GM12878 (cell line): ENCODE measurements around the gene BCAS3.

Experiments
- ESRRA ChIP-seq: IDR thresholded peaks from 2 replicates; pipeline ENCODE4 v1.6.1; 2012; ENCODE audit warnings: mild to moderate bottlenecking, low read length, improper control_type of control experiment
- HDAC2 ChIP-seq: fragments of 200-600 bp; sonication (generic); IDR thresholded peaks from 2 replicates; pipeline ENCODE4 v1.6.1; 2017
- MXI1 ChIP-seq: fragments of 150-350 bp; IDR thresholded peaks from 2 replicates; pipeline ENCODE4 v1.6.1; 2011; ENCODE audit warnings: low read depth, mild to moderate bottlenecking, inconsistent platforms, low read length, improper control_type of control experiment
- MYC ChIP-seq: IDR thresholded peaks from 2 replicates; pipeline ENCODE4 v1.6.1; 2011; ENCODE audit warnings: mild to moderate bottlenecking, low read length, moderate library complexity, inconsistent platforms; ENCODE audit not compliant: insufficient read depth, insufficient replicate concordance, insufficient read length, severe bottlenecking
- RBBP5 ChIP-seq: fragments of 200-600 bp; sonication (generic); conservative IDR thresholded peaks from 2 replicates; pipeline ENCODE4 v1.6.1; 2016
- SP1 ChIP-seq: IDR thresholded peaks from one replicate; pipeline ENCODE4 v1.6.1; 2011; ENCODE audit warnings: low read depth, low read length
- SRF ChIP-seq, 2 experiments: IDR thresholded peaks; 2 replicates each; pipeline ENCODE4 v1.6.1; 2011; ENCODE audit warnings: low read depth in 2 of 2, low read length in 2 of 2, mild to moderate bottlenecking in 1 of 2, moderate library complexity in 1 of 2
- TARDBP ChIP-seq: IDR thresholded peaks from 2 replicates; pipeline ENCODE4 v1.6.1; 2016; ENCODE audit warnings: borderline replicate concordance
- TF ChIP-seq, protein P1 (sequence below), 3 experiments: IDR thresholded peaks in 2 of 3; conservative IDR thresholded peaks in 1 of 3; 2 replicates each; pipeline ENCODE4 v1.5.1; 2011; ENCODE audit warnings: low read depth in 3 of 3, low read length in 3 of 3, mild to moderate bottlenecking in 3 of 3, control low read depth in 2 of 3, moderate library complexity in 2 of 3, inconsistent platforms in 1 of 3, mixed read lengths in 1 of 3; ENCODE audit not compliant: control insufficient read depth in 2 of 3, insufficient read depth in 1 of 3; ENCODE audit errors: extremely low read depth in 1 of 3
- TF ChIP-seq, protein P2 (sequence below): IDR thresholded peaks from 2 replicates; pipeline ENCODE4 v1.6.1; 2011; ENCODE audit warnings: borderline replicate concordance, low read depth, mild to moderate bottlenecking, moderate library complexity, mixed read lengths, low read length; ENCODE audit not compliant: insufficient read depth; ENCODE audit errors: extremely low read length
- TF ChIP-seq, protein P3 (sequence below): IDR thresholded peaks from 2 replicates; pipeline ENCODE4 v1.6.1; 2011; ENCODE audit warnings: low read depth, low read length, improper control_type of control experiment, borderline replicate concordance

DNA sequence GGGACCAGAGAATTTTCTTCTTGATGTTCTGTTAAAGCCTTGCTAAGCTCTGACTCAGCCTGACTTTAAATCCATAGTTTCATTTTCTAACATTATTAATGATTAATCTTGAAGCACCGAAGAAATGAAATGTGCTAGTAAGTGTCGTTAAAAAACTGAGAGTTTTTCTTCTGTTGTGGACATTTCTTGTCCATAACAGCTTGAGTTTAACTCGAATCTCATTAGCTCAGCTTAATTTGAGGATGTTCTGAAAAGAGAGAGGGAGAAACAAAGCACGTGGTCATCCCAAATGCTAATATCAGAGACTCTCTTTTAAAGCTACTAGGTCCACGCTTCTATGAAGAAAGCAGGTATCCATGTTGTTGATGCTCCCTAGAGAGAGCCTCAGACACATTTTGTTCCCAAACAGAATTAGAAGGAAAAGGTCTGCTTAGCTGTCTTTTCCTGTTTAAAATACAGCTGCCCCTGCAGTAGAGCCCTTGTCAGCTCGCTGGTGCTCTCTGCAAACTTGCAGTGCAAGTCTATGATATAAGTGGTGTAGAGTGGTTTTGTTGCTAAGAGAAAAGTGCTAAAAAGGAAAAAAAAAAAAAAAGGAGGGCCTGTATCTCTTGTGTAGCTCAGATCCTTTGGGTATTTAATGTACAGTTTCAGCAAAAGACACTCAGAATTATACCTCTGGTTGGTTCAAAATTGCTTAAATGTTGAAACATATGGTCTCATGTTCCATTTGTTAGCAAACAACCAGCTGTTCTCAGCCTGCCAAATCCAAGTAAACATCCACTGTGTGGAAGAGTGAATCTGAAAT, 530.9 kb downstream of the BCAS3 start:
- TF ChIP-seq, protein P1, sequence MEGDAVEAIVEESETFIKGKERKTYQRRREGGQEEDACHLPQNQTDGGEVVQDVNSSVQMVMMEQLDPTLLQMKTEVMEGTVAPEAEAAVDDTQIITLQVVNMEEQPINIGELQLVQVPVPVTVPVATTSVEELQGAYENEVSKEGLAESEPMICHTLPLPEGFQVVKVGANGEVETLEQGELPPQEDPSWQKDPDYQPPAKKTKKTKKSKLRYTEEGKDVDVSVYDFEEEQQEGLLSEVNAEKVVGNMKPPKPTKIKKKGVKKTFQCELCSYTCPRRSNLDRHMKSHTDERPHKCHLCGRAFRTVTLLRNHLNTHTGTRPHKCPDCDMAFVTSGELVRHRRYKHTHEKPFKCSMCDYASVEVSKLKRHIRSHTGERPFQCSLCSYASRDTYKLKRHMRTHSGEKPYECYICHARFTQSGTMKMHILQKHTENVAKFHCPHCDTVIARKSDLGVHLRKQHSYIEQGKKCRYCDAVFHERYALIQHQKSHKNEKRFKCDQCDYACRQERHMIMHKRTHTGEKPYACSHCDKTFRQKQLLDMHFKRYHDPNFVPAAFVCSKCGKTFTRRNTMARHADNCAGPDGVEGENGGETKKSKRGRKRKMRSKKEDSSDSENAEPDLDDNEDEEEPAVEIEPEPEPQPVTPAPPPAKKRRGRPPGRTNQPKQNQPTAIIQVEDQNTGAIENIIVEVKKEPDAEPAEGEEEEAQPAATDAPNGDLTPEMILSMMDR (IDR thresholded peaks at IDR 0.05 in 2 of 3, conservative IDR thresholded peaks at IDR 0.05 in 1 of 3; ENCODE audit: control insufficient read depth in 2 of 3, extremely low read depth in 1 of 3, insufficient read depth in 1 of 3, low read depth in 3 of 3, low read length in 3 of 3): no peak
- TF ChIP-seq HDAC2: no peak
- no peak for TF ChIP-seq RBBP5
- TF ChIP-seq, protein P2, sequence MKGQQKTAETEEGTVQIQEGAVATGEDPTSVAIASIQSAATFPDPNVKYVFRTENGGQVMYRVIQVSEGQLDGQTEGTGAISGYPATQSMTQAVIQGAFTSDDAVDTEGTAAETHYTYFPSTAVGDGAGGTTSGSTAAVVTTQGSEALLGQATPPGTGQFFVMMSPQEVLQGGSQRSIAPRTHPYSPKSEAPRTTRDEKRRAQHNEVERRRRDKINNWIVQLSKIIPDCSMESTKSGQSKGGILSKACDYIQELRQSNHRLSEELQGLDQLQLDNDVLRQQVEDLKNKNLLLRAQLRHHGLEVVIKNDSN: no peak
- no peak for TF ChIP-seq MYC
- no peak for TF ChIP-seq ESRRA
- no peak for TF ChIP-seq MXI1
- no peak for TF ChIP-seq SP1
- TF ChIP-seq, protein P3, sequence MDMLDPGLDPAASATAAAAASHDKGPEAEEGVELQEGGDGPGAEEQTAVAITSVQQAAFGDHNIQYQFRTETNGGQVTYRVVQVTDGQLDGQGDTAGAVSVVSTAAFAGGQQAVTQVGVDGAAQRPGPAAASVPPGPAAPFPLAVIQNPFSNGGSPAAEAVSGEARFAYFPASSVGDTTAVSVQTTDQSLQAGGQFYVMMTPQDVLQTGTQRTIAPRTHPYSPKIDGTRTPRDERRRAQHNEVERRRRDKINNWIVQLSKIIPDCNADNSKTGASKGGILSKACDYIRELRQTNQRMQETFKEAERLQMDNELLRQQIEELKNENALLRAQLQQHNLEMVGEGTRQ: no peak
- TF ChIP-seq TARDBP: no peak
- TF ChIP-seq SRF (IDR thresholded peaks at IDR 0.05; ENCODE audit: low read depth in 2 of 2, low read length in 2 of 2): no peak
